ENCODE data around the gene CDKN2B-AS1.

CDKN2B-AS1 gene

DNA sequence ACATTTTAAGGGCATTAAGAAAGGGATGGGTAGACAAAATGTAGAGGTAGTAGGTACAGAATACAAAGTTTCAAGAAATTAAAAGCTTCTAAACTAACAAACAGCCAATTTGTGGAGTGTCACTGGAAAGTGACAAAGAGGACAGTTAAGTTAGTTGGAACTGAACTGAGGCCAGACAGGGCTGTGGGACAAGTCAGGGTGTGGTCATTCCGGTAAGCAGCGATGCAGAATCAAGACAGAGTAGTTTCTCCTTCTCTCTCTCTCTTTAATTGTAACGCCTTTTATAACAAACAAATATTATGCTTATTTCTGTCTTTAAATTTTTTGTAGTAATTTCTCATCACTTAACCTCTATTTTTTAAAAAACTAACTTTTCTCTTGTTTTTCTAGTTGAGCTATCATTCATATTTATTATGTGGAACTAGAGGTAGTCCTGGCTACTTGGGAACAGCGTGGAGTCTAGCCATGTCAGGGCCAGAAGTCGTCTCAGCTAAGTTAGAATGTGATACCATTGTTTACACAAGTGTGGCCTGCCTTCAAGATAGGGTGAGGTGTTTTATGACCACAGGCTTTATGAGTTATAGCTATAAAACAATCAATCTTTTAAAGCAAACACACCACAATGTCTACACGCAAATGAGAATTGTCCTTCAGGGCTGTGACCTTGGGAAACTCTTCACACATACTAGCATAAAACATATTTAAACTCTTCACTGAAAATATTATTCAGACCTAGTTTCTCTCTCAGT, 129.8 kb downstream of the CDKN2B-AS1 start:
- no peak for DNase-seq

DNA sequence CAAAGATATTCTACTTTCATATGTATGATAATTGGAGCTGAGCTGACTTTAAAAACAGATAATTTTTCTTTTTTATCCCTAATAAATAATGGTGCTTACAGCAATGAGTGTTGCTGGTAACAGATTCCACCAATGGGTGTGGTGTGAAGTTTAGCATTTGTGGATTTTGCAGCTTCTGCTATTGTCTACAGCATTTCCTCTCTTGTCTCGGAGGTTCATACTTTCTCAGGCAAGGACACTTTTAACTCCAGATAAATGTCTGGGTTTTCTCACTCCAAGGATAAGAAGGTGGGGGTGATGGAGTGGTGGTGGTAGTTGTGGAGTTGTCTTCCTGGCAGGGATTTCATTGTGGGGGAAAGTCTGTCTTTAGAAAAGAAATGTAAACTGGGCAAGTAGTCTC, 134.5 kb downstream of the CDKN2B-AS1 start:
- no peak for DNase-seq

DNA sequence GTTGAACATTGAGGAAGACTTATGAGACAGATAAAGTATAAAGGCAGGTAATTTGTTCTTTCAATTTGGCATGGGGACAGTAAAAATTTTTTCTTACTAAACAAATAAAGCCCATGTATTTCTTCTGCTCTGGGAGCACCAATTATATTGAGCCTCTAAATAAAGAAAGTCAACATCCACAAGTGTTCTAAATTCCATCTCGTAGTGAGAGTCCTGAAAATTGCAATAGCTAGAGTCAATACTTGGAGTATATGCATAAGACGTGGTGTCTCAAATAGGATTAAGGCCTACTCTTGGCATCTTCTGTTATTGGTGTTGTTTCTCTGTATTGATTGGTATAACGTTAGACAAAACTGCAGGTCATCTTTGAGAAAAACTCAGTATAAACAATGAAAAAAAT, 135.0 kb downstream of the CDKN2B-AS1 start:
- no peak for DNase-seq

DNA sequence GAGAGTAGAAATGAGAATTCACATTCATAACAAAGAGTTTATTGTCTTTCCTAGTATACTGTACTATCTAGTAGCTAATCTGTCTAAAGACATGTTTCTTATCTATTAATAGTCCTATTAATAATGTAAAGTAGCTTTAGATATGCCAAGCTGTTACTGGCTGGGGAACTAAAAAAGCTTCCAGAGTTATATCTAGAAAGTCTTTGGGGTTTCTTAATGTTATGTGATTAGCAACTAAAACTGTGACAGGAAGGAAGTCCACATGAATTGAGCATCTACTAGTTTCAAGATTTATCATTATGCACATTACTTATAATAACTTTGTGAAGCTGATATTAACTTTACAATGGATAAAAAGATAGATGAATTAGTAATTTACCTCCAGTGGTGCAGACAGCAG, 137.2 kb downstream of the CDKN2B-AS1 start:
- no peak for DNase-seq

DNA sequence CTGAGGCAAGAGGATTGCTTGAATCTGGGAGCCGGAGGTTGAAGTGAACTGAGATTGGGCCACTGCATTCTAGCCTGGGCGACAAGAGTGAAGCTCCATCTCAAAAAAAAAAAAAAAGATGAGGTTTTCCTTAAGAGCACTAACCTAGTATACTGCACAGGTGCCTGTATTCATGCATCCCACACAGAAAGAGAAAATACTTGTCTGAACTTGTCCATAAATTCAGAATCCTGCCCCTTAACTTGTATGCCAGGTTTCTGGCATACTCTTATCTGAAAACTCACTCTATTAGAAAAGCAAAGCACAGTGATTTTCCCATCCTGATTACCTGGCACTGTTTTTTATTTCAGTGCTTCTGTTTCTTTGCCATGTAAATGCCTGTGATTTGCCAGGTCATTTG, 139.8 kb downstream of the CDKN2B-AS1 start:
- no peak for DNase-seq

DNA sequence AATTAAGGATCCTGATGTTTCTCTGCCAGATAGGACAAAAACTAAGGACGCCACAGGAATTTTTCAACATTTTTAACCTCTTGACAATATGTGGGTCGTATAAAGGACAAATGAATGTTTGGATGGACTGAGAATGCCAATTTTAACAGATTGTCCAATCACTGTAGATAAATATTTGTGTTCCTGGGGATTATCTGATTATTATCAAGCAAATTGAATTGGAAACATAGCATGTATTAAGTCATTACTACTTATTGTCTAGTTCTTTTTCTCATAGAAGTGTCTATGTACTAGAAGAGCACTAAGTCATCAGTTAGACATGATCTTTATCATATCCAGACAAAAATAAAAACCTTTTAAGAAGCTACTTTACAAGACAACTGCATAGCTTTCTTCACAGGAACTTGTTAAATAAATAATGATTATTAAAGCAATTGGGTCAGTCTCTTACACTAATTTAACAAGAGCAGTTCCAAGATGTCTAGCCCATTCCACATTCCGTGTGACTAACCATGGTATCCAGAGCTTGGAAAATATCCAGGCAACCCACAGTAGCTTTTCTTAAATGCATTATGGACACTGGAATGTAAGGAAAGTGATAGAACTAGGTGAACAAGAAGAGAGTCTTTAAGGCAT, 142.0 kb downstream of the CDKN2B-AS1 start:
- no peak for DNase-seq

DNA sequence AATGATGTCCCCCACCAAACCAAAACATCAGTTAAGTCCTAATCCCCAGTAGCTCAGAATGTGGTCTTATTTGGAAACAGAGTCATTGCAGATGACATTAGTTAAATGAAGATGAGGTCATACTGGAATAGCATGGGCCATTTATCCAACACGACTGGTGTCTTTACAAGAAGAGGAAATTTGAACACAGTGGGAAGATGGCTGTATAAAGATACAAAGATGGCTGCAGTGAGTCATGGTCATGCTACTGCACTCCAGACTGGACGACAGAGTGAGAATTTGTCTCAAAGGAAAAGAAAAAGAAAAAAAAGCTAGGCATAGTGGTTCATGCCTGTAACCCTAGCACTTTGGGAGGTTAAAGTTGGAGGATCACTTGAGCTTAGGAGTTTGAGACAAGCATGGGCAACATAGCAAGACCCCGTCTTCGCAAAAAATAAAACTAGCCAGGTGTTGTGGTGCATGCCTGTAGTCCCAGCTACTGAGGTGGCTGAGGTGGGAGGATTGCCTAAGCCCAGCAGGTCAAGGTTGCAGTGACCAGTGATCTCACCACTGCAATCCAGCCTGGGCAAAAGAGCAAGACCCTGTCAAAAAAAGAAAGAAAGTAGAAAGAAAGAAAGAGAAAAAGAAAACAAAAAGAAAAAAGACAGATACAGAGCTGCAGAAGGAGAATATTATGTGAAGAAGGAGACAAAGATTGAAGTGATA, 144.5 kb downstream of the CDKN2B-AS1 start:
- no peak for DNase-seq

DNA sequence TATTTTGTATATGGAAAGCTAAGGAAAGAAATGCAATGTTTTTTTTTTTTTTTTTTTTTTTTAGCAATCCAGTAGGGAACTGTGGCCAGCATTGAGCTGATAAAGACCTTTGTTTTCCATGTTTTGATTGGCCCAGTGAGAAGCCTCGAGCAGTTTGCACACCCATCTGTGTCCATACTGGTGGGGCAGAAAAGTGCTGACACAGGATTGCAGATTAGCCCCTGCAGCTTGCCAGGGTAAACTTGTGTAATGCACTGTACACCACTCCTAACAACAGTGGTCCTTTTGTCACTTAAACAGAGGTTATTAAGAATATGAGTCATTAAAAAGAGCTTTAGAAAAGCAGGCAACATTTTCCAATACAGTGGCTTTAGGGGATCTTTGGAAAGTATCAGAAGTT, 147.3 kb downstream of the CDKN2B-AS1 start:
- DNase-seq, result no peak

DNA sequence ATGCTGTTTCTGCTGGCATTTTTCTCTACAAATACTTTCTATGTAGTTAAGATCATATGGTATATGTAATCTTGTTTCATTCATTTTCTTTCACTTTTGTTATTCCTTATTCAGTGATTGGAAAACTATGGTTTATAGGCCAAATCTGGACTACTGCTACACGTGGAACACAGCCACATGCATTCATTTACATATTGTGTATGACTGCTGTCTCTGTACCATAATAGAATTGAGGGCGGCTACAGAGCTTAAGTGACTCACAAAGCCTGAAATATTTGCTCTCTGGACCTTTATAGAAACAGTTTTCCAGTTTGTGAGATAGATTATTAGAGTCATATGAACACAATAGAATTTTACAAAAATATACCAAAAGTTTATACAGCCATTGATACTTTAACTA, 148.1 kb downstream of the CDKN2B-AS1 start:
- no peak for DNase-seq

DNA sequence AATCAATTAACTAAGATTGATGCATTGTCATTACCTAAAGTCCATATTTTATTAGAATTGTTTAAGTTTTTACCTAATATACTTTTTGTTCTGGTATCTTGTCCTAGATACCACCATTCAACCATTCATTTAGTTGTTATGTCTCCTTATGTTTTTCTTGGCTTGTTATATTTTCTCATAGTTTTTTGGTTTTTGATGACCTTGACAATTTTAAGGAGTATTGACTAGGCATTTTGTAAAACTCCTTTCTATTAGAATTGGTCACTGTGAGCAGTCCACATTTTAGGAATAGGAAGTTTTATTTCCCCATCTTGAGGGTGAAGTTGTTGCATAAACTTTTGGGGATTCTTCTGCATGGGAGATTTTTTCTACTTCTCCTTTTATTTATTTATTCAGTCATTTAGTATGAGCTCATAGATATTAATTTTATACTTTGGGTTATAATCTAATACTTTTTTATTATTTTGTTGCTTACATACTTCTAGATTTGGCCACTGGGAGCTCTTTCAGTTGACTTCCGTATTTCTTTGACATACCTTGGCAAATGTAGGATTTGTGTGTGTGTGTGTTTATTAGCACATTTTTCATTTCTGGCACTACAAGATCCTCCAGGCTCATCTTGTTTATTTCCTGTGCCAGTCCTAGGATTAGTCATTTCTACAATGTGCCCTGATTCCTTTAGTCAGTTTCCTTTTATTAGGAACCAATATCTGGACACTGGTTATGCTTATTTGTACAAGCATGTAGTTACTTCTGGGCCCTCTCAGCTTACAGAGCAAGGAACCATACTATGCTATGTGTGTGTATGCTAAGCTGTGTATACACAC, 149.4 kb downstream of the CDKN2B-AS1 start:
- no peak for DNase-seq

DNA sequence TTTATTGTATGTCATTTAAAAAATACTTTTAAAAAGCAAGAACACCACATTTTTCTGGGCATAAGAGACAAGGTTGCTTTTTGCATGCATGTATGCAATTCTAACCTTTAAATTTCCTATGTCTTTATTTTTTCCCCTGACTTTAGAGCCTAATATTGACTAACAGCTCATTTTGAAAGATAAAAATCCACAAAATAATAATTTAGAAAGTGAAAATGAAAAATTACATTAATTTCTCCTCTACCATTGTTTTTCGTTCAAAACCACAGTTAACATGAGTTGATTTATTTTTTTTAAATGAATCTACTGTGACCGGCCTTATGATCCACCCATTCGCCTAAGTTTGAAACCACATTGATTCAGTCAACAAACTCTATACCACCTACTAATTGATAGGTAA, 152.0 kb downstream of the CDKN2B-AS1 start:
- no peak for DNase-seq

DNA sequence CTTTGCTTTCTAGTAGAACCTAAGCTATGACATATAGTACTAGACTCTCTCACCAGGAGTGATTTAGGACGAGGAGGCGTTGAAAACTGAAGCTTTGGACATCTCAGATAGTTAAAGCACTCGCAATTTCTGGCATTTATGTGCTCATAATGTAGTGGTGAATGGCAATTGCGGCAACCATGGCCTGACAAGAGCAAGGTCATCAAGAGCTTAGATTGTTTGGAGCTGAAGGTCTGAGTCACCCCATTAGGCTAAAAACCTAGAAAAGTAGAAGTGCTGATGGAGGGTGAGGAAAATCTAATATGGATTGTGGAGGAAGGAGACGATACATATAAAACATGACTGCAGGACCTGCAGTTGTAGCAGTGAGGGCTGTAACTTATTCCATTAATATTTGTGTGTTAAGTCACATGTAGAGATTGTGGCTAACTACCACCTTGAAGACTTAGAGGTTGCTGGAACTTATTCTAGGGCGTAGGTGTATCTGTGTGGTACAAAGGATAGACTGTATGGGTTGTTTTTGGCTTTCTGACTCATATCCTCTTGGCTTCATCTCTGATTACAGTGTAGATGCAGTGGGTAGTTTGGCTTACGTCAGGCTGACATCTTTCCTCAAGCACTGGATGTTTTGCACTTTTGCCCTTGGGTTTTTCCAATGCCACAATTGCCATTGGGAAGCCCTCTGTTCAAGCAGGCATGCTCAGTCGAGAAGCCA, 153.4 kb downstream of the CDKN2B-AS1 start:
- peak; percentile 28 for DNase-seq

DNA sequence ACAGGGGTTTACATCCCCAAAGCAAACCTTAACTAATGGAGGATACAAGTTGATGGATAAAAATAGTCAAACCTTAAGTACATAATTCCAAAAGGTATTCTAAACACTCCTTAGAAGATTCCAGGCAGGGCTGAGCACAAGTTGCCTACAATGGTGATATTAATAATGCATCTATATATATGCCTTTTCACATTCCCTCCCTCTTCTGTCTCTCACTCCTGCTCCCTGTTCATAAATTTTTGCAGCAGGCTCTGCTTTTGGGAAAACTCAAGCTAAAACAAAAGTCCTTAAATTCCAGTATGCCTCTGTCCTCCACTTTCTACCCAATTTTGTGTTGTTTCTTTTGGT, 153.9 kb downstream of the CDKN2B-AS1 start:
- no peak for DNase-seq

DNA sequence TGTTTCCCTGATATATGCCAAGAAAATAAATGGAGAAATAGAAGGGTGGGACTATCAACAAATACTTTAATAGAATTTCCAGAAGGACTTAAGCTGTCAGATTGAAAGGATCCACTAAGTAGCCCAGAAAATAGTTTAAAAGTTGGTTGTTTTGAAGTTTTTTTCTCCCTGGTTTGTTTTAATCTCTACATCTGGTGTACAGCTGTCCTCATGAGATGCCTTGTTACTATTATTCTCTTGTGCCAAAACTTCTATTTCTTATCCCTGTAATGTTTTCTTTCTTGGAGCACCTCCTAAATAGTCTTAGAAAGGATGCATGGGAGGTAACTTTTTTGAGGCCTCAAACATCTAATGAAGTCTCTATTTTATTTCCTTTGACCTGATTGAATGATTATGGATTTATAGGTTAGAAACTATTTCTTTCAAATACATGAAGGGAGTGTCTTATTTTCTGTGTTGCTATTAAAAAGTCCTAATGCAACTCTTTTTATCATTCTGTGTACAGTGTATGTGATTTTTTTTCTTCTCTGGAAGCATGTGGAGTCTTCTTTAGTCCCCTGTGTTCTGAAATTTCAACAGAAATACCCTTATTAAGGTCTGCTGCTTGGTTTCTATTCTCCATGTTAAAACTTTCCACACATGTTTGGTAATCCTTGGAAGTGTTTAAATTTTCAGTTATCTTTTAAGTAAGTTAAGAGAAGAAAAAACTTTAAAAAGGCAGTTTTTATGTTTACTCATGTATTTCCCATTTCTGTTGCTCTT, 154.5 kb downstream of the CDKN2B-AS1 start:
- no peak for DNase-seq

DNA sequence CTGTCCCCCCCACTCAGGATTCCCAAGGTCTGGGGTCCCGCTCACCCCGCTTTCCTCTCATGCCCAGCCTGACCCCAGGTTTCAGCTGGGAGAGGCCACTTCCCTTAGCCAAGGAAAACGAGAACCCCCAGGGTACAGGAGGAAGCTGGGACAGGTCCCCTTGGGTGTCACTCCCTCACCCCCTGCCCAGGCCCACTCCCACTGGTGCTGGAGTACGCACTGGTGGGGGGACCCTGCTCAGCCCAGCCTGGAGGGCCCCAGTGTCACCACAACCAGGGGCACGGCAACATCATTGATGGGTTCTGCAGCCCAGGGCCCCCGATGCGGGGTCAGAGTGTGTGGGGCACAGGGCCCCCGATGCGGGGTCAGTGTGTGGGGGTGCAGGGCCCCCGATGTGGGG, 159.5 kb downstream of the CDKN2B-AS1 start:
- DNase-seq, result no peak

DNA sequence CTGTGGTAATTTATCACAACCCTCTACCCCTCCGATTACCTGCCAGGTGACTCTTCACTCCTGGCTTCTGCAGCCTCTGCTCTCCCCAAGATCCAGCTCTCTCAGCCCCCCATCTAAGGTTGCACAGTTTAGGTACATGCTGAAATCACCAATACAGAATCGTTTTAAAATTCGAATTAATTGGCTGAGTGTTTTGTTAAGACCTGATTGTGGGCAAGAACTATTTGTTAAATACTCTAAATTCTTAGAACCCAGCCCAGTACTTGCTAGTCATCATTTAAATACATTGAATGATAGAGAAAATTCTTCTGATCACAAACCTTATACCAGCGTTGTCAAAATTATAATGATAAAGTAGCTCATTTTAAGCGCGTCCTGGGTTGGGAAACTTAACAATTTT, 162.0 kb downstream of the CDKN2B-AS1 start:
- no peak for DNase-seq

DNA sequence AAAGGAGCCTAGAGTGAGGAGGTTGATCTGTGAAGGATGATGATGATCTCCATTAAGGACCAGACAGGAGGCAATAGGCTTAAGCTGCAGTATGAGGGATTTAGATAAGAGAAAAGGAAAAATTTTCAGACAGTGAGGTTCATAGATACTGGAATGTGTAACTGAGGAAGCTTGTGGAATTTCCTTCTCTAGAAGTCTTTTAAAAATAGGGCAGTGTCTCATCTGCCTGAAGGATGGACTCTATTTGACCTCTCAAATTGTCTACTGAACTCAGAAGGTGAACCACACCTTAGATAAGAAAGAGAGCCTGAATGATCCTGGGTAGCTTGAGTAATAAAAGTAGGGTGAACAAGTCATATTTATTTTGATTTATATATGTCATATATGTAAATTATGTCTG, 162.7 kb downstream of the CDKN2B-AS1 start:
- DNase-seq, result no peak

DNA sequence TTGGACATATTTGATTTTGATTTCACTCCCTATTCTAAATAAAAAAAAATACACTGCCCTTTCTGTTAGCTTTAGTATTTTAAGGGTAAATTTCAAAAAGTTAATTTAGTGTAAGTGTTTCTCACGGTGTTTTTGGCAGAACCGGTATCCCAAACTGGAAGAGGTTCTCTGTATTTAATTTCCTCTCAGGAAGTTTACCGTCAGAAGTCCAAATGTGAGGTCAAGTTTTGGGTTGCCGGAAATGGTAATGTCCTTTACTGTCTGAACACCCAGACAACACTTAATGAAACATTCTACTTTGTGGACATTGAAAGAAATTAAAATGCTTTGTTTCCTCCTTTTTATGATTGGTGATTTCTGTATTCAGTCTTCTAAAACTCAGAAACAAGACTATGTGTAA, 163.2 kb downstream of the CDKN2B-AS1 start:
- no peak for DNase-seq

DNA sequence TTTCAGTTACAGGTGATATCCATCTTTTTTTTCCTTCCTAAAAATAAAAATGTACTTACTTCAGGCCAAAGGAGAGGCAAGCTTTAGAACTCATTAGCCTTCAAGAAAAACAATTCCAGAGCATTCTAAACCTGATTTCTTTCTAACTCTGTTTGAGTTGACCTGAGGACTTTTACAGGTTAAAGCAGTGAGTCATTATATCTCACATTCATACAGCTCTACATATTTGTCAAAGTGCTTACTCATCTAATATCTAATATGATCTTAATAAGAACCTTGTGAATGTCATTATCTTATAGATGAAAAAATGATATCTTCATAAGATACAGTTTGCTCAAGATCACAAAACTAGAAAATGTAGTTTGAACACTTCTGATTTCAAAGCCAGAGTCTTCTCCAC, 163.7 kb downstream of the CDKN2B-AS1 start:
- no peak for DNase-seq

DNA sequence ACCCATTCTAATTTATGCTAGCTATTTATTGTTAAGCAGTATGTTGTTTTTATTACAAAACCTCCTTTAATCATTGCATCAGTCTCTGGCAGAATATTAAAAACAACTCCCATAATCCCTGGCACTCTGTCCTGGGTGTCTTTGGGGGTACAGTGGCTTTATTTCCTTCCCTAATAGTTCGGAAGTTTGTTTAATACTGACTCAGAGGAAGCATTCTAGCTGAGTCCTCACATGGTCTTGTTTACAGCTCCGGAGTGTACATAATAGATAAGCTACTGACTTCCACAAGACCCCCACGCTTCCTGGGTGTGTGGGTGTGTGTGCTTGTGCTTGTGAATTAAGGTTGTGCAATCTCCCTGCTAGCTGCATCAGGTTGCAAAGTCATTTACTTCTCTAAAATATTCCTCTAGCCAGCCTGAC, 164.3 kb downstream of the CDKN2B-AS1 start:
- no peak for DNase-seq

DNA sequence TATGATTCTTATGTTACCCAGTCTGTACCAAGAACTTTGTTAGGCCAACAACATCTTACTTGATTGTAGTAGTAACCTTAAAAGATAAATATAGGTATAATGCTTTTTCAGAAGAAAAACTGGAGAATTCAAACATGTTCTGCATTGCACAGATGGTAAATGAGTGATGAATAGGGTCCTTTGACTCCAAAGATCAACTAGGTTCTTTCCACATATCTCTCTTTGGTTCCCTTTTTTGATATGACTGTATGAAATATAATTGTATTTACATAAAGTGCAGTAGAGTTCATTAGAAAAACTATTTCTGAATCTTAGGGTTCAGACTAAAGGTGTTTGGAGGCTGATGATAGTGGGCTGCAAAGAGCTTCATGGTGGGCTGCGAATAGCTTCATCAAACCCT, 165.0 kb downstream of the CDKN2B-AS1 start:
- DNase-seq, result no peak

DNA sequence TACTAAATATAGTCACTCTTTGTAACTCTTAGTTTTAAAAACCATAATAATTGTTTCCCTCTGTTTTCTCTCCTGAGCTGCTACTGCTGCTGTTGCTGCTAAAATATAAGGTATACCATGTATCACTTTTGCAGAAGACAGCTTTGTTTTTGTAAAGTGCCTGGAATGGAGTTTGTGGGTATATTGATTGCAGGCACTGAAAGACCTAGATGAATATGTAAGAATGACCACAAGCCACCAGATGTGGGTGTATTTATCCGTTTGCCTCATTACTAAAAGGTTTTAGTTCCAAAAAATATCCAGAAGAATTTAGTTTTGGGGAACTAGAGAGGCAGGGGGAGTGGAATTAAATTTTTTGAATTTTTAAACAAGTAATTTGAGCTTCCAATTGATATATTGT, 165.6 kb downstream of the CDKN2B-AS1 start:
- no peak for DNase-seq

All from CD4-positive, alpha-beta T cell treated with Interleukin-12 subunit alpha and Interleukin-12 subunit beta, for 1 hour (primary cell).